Smooth muscle cell (in vitro differentiated cells): ENCODE data around the gene TPTE2. TPM values are rescaled to one million over a fixed set of nuclear protein-coding genes. Genes with fewer than 3 reads are reported as not detected.

Experiments used
- DNase-seq: peaks from one replicate; lab custom pipeline; 2025; ENCODE audit not compliant: unreplicated experiment; lab: John Stamatoyannopoulos, UW
- H2AFZ ChIP-seq: fragments of 200-600 bp; sonication (generic); 2 replicates; pipeline ENCODE4 v1.6.0; 2016; ENCODE audit warnings: antibody characterized with exemption, low read depth, mild to moderate bottlenecking
- H3F3A ChIP-seq: fragments of 200-600 bp; sonication (generic); 2 replicates; pipeline ENCODE4 v1.6.0; 2017; ENCODE audit warnings: antibody characterized with exemption, low read depth
- H3K27ac ChIP-seq: fragments of 200-600 bp; sonication (generic); 2 replicates; pipeline ENCODE4 v1.5.1; 2016; ENCODE audit warnings: low read depth, mild to moderate bottlenecking
- H3K27me3 ChIP-seq: fragments of 200-600 bp; sonication (generic); 2 replicates; pipeline ENCODE4 v1.6.1; 2016; ENCODE audit warnings: low read depth, mild to moderate bottlenecking
- H3K36me3 ChIP-seq: fragments of 200-600 bp; sonication (generic); 2 replicates; pipeline ENCODE4 v1.5.1; 2016; ENCODE audit warnings: low read depth
- H3K4me1 ChIP-seq: fragments of 200-600 bp; sonication (generic); 2 replicates; pipeline ENCODE4 v1.5.1; 2016; ENCODE audit warnings: low read depth
- H3K4me2 ChIP-seq: fragments of 200-600 bp; sonication (generic); 2 replicates; pipeline ENCODE4 v1.6.0; 2016; ENCODE audit warnings: mild to moderate bottlenecking
- H3K4me3 ChIP-seq: fragments of 200-600 bp; sonication (generic); 2 replicates; pipeline ENCODE4 v1.5.1; 2016; ENCODE audit warnings: mild to moderate bottlenecking
- H3K79me2 ChIP-seq: fragments of 200-600 bp; sonication (generic); 2 replicates; pipeline ENCODE4 v1.6.0; 2016; ENCODE audit warnings: low read depth, mild to moderate bottlenecking
- H3K9ac ChIP-seq: fragments of 200-600 bp; sonication (generic); 2 replicates; pipeline ENCODE4 v1.6.0; 2016; ENCODE audit warnings: low read depth
- H3K9me3 ChIP-seq: fragments of 200-600 bp; sonication (generic); replicated peaks from 2 replicates; pipeline ENCODE4 v1.5.1; 2016; ENCODE audit warnings: low read depth
- H4K20me1 ChIP-seq: fragments of 200-600 bp; sonication (generic); 2 replicates; pipeline ENCODE4 v1.6.0; 2016; ENCODE audit warnings: low read depth
- CTCF ChIP-seq: fragments of 200-600 bp; sonication (generic); IDR thresholded peaks from 2 replicates; pipeline ENCODE4 v1.5.1; 2017; ENCODE audit warnings: borderline replicate concordance, mild to moderate bottlenecking, antibody characterized with exemption; ENCODE audit not compliant: insufficient read depth, poor library complexity, severe bottlenecking
- WGBS: methylation state at CpG from one replicate; pipeline ENCODE4 v1.1.7; 2016; ENCODE audit warnings: low lambda C conversion rate; 5-methylcytosine and 5-hydroxymethylcytosine counted together
- polyA plus RNA-seq: library from polyadenylated mRNA; unstranded; fragments of >200 nt; fragmentation: Nextera tagmentation; extraction: Ambion mirVana; gene quantifications from 2 replicates; pipeline ENCODE4 v1.2.1, GENCODE V29; 2016
- total RNA-seq: library from RNA; depleted of rRNA; stranded (reverse); fragments of >200 nt; gene quantifications from 2 replicates; pipeline ENCODE4 v1.2.3, GENCODE V29; 2014

TPTE2 gene
- total and polyA plus RNA-seq, 2 experiments from 2014 or later, result 0.10 TPM; not detected in 1

- no peak overlapping the region for H3K27ac ChIP-seq
- TF ChIP-seq CTCF, result no peak
- H3K9me3 ChIP-seq, result no peaks in the 10 kb centered on the region
- no peak overlapping the region for H3K4me2 ChIP-seq
- peaks cover 27% of the 10 kb centered on the region for H3K27me3 ChIP-seq
- H3K4me3 ChIP-seq, result no peak overlapping the region
- H3K79me2 ChIP-seq, result no peaks in the 10 kb centered on the region
- no peaks in the 10 kb centered on the region for H3K36me3 ChIP-seq
- H3K4me1 ChIP-seq, result no peaks in the 10 kb centered on the region
- no peaks in the 10 kb centered on the region for H4K20me1 ChIP-seq
- H3K9ac ChIP-seq, result no peak overlapping the region
- no peak overlapping the region for H2AFZ ChIP-seq
- DNase-seq, result no peak
- WGBS, result 87% methylated on average over 7 of the region's 7 CpGs
- H3F3A ChIP-seq, result no peaks in the 10 kb centered on the region
Measured at GRCh38 chr13:19605161-19605955, 44.0 kb upstream of the TPTE2 start.

- no peaks in the 10 kb centered on the region for H4K20me1 ChIP-seq
- no peak overlapping the region for H2AFZ ChIP-seq
- H3K9ac ChIP-seq, result no peak overlapping the region
- H3K4me3 ChIP-seq, result no peak overlapping the region
- H3K36me3 ChIP-seq, result no peaks in the 10 kb centered on the region
- H3F3A ChIP-seq, result no peaks in the 10 kb centered on the region
- WGBS, result 67% methylated on average over 6 of the region's 6 CpGs
- H3K4me1 ChIP-seq, result no peaks in the 10 kb centered on the region
- peaks cover 27% of the 10 kb centered on the region for H3K27me3 ChIP-seq
- H3K79me2 ChIP-seq, result no peaks in the 10 kb centered on the region
- no peak for TF ChIP-seq CTCF
- no peak overlapping the region for H3K4me2 ChIP-seq
- no peak overlapping the region for H3K27ac ChIP-seq
- H3K9me3 ChIP-seq, result no peaks in the 10 kb centered on the region
- DNase-seq, result no peak
Measured at GRCh38 chr13:19604306-19604705, 43.0 kb upstream of the TPTE2 start.

- 8% methylated on average over 85 of the region's 108 CpGs for WGBS
- Histone ChIP-seq H3K27me3 (peaks cover 27% of the 10 kb centered on the region), H3F3A (no peaks in the 10 kb centered on the region), H3K4me1 (no peaks in the 10 kb centered on the region), H3K9ac (no peak overlapping the region), H3K36me3 (no peaks in the 10 kb centered on the region), H4K20me1 (no peaks in the 10 kb centered on the region), H2AFZ (peak overlapping the region; percentile 66), H3K27ac (no peak overlapping the region), H3K9me3 (no peaks in the 10 kb centered on the region), H3K4me2 (peak overlapping the region; percentile 90), H3K79me2 (no peaks in the 10 kb centered on the region), H3K4me3 (peak overlapping the region; percentile 66)
- TF ChIP-seq CTCF, result no peak
- DNase-seq, result peak; percentile 37
Measured at GRCh38 chr13:19601749-19602725, 40.7 kb upstream of the TPTE2 start.
